CD14-positive monocyte (primary cell): ENCODE measurements around the gene RAPGEF5. TPM values are rescaled to one million over a fixed set of nuclear protein-coding genes. Genes with fewer than 3 reads are reported as not detected.

Experiments
- DNase-seq, 3 donors: peaks; one replicate each; pipeline ENCODE4 v3.0.0-alpha.2; 2011 to 2022
- H2AFZ ChIP-seq: 2 replicates; pipeline ENCODE4 v1.6.0; 2012; ENCODE audit warnings: mild to moderate bottlenecking, low read depth, low read length, inconsistent platforms; ENCODE audit not compliant: insufficient read depth, poor library complexity, severe bottlenecking
- H3K27ac ChIP-seq, 2 donors: 1 replicate in 1 of 2; 2 replicates in 1 of 2; pipeline ENCODE4 v1.5.1; 2012 to 2013; ENCODE audit warnings: low read length in 2 of 2, control low read depth in 1 of 2, inconsistent platforms in 1 of 2, low read depth in 1 of 2, mild to moderate bottlenecking in 1 of 2
- H3K27me3 ChIP-seq, 2 donors: one replicate each; pipeline versions ENCODE4 v1.6.0 to v1.6.1; 2011 to 2013; ENCODE audit warnings: low read length in 2 of 2; ENCODE audit not compliant: control insufficient read depth in 2 of 2, insufficient read depth in 2 of 2
- H3K36me3 ChIP-seq, 2 donors: replicated peaks in 1 of 2; 1 replicate in 1 of 2; 2 replicates in 1 of 2; pipeline versions ENCODE4 v1.5.1 to v1.6.1; 2012 to 2013; ENCODE audit warnings: low read length in 2 of 2, control low read depth in 1 of 2, inconsistent platforms in 1 of 2, mild to moderate bottlenecking in 1 of 2; ENCODE audit not compliant: insufficient read depth in 2 of 2, control insufficient read depth in 1 of 2
- H3K4me1 ChIP-seq, 2 donors: 1 replicate in 1 of 2; 2 replicates in 1 of 2; pipeline versions ENCODE4 v1.5.1 to v1.6.1; 2012 to 2013; ENCODE audit warnings: low read length in 2 of 2, control low read depth in 1 of 2, inconsistent platforms in 1 of 2, mild to moderate bottlenecking in 1 of 2, moderate library complexity in 1 of 2; ENCODE audit not compliant: insufficient read depth in 2 of 2, control insufficient read depth in 1 of 2
- H3K4me2 ChIP-seq: replicated peaks from 2 replicates; pipeline ENCODE3; 2012; ENCODE audit warnings: low read length, moderate library complexity, mild to moderate bottlenecking; ENCODE audit not compliant: poor library complexity, severe bottlenecking; ENCODE audit errors: extremely low read depth
- H3K4me3 ChIP-seq, 3 experiments: fragments of 200-600 bp in 1 of 3; sonication (generic) in 1 of 3; replicated peaks in 1 of 3; 1 replicate in 2 of 3; 2 replicates in 1 of 3; pipeline ENCODE4 v1.5.1; 2011 to 2013; ENCODE audit warnings: low read length in 3 of 3, mild to moderate bottlenecking in 3 of 3, control low read depth in 2 of 3, low read depth in 2 of 3, inconsistent platforms in 1 of 3, moderate library complexity in 1 of 3
- H3K79me2 ChIP-seq: 2 replicates; pipeline ENCODE4 v1.6.0; 2012; ENCODE audit warnings: mild to moderate bottlenecking, control low read depth, inconsistent platforms, low read length, moderate library complexity; ENCODE audit not compliant: insufficient read depth
- H3K9ac ChIP-seq: 2 replicates; pipeline ENCODE4 v1.6.0; 2017; ENCODE audit warnings: low read length, mild to moderate bottlenecking; ENCODE audit not compliant: insufficient read depth, poor library complexity, severe bottlenecking
- H3K9me3 ChIP-seq, 2 donors: replicated peaks in 1 of 2; 1 replicate in 1 of 2; 2 replicates in 1 of 2; pipeline versions ENCODE4 v1.5.1 to v1.6.1; 2012 to 2013; ENCODE audit warnings: low read length in 2 of 2, control low read depth in 1 of 2; ENCODE audit not compliant: control insufficient read depth in 1 of 2, insufficient read depth in 1 of 2
- H4K20me1 ChIP-seq: 2 replicates; pipeline ENCODE4 v1.6.0; 2012; ENCODE audit warnings: mild to moderate bottlenecking, low read length, control low read depth, moderate library complexity; ENCODE audit not compliant: insufficient read depth
- H3K27ac Mint-ChIP-seq, 7 donors: one replicate each; pipeline ENCODE4 v1.8.0; 2020; ENCODE audit warnings: mild to moderate bottlenecking in 7 of 7, mixed read lengths in 7 of 7, moderate library complexity in 6 of 7, inconsistent platforms in 2 of 7
- H3K27me3 Mint-ChIP-seq, 3 donors: one replicate each; pipeline ENCODE4 v1.8.0; 2021 to 2022; ENCODE audit warnings: low read depth in 3 of 3, mild to moderate bottlenecking in 3 of 3, mixed read lengths in 3 of 3, moderate library complexity in 3 of 3, inconsistent platforms in 1 of 3
- H3K36me3 Mint-ChIP-seq, 2 donors: one replicate each; pipeline ENCODE4 v1.8.0; 2020; ENCODE audit warnings: mixed read lengths in 2 of 2, inconsistent platforms in 1 of 2, mild to moderate bottlenecking in 1 of 2
- H3K4me1 Mint-ChIP-seq: one replicate; pipeline ENCODE4 v1.8.0; 2020; ENCODE audit warnings: mild to moderate bottlenecking, mixed read lengths
- H3K4me3 Mint-ChIP-seq, 2 donors: one replicate each; pipeline ENCODE4 v1.8.0; 2020; ENCODE audit warnings: mild to moderate bottlenecking in 2 of 2, mixed read lengths in 2 of 2, moderate library complexity in 1 of 2
- H3K9me3 Mint-ChIP-seq, 7 donors: one replicate each; pipeline ENCODE4 v1.8.0; 2020 to 2022; ENCODE audit warnings: mixed read lengths in 7 of 7, mild to moderate bottlenecking in 6 of 7, moderate library complexity in 6 of 7, inconsistent platforms in 2 of 7
- WGBS: methylation state at CpG from one replicate; pipeline ENCODE4 v1.1.5; 2013; ENCODE audit warnings: missing lambda C conversion rate; ENCODE audit not compliant: insufficient coverage; 5-methylcytosine and 5-hydroxymethylcytosine counted together
- intact Hi-C, 2 donors: fragments of 100-400 bp; cut with micrococcal nuclease; formaldehyde crosslinking; loops; one replicate each; pipeline versions ENCODE4 v1.15.0 to v1.15.1; 2023
- polyA plus RNA-seq, 3 donors: library from polyadenylated mRNA; depleted of rRNA in 1 of 3; unstranded in 2 of 3; stranded (reverse) in 1 of 3; fragments of 300-500 nt in 2 of 3; fragments of >200 nt in 1 of 3; fragmentation: Illumina TruSeq in 2 of 3; gene quantifications; 1 replicate in 2 of 3; 2 replicates in 1 of 3; pipeline ENCODE4 v1.2.3, GENCODE V29; 2012 to 2021
- TF ChIP-seq, protein P1 (sequence below): fragments of 200-600 bp; IDR thresholded peaks from one replicate; pipeline ENCODE4 v1.8.0; 2022; ENCODE audit warnings: antibody characterized with exemption, mild to moderate bottlenecking

RAPGEF5 gene
- polyA plus RNA-seq, 3 donors = not detected

- TF ChIP-seq, protein P1, sequence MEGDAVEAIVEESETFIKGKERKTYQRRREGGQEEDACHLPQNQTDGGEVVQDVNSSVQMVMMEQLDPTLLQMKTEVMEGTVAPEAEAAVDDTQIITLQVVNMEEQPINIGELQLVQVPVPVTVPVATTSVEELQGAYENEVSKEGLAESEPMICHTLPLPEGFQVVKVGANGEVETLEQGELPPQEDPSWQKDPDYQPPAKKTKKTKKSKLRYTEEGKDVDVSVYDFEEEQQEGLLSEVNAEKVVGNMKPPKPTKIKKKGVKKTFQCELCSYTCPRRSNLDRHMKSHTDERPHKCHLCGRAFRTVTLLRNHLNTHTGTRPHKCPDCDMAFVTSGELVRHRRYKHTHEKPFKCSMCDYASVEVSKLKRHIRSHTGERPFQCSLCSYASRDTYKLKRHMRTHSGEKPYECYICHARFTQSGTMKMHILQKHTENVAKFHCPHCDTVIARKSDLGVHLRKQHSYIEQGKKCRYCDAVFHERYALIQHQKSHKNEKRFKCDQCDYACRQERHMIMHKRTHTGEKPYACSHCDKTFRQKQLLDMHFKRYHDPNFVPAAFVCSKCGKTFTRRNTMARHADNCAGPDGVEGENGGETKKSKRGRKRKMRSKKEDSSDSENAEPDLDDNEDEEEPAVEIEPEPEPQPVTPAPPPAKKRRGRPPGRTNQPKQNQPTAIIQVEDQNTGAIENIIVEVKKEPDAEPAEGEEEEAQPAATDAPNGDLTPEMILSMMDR = no peak
- H3K27ac Mint-ChIP-seq = no peak overlapping the region
- H3K27me3 Mint-ChIP-seq = peaks cover 0 to 3% (median 2%) of the 10 kb centered on the region in 3 donors
- no peak overlapping the region for H3K4me3 Mint-ChIP-seq
- H3K9ac ChIP-seq = no peak overlapping the region
- H3K9me3 Mint-ChIP-seq = no peaks in the 10 kb centered on the region
- no peak overlapping the region for H3K4me2 ChIP-seq
- no peak overlapping the region for H3K4me3 ChIP-seq
- H3K79me2 ChIP-seq = no peaks in the 10 kb centered on the region
- intact Hi-C loops = no loop called here
- H3K4me1 Mint-ChIP-seq = no peaks in the 10 kb centered on the region
- H3K4me1 ChIP-seq = no peaks in the 10 kb centered on the region
- H2AFZ ChIP-seq = no peak overlapping the region
- no peaks in the 10 kb centered on the region for H3K27me3 ChIP-seq
- no peaks in the 10 kb centered on the region for H3K9me3 ChIP-seq
- H3K27ac ChIP-seq = no peak overlapping the region
- no peak for DNase-seq
- 80% methylated on average over 1 of the region's 4 CpGs for WGBS
- no peaks in the 10 kb centered on the region for H3K36me3 ChIP-seq
- H4K20me1 ChIP-seq = no peaks in the 10 kb centered on the region
- H3K36me3 Mint-ChIP-seq = no peaks in the 10 kb centered on the region
Observed at GRCh38 chr7:22363756-22364422, 6.9 kb upstream of the RAPGEF5 start.

DNA sequence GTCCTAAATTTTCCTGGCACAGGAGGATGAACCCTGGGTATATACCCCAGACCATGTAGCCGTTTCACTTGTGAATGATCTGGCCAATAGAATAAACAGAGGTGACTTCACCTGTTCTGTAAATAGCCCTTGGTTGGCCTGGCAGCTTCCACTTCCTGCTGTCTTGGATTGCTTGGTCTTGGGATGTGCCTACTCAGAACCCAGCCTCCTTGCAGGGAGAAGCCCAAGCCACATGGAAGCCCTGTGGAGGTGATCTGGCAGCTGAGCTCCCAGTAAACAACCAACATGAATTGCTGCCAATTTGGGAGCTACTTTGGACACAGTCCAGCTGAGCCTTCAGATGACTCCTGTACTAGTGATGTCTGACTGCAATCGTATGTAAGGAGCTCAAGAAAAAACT is 4.8 kb upstream of the RAPGEF5 start:
- no peak for DNase-seq
- intact Hi-C loops = no loop called here
- no peaks in the 10 kb centered on the region for H3K36me3 Mint-ChIP-seq
- H3K27ac Mint-ChIP-seq = peak overlapping the region in 1 of 7 donors; percentile 51
- H3K36me3 ChIP-seq = no peaks in the 10 kb centered on the region
- no peak overlapping the region for H2AFZ ChIP-seq
- no peak overlapping the region for H3K4me3 Mint-ChIP-seq
- no peaks in the 10 kb centered on the region for H3K79me2 ChIP-seq
- H3K27me3 ChIP-seq = peaks cover 10 to 11% of the 10 kb centered on the region in 2 donors
- no peaks in the 10 kb centered on the region for H3K9me3 ChIP-seq
- H4K20me1 ChIP-seq = no peaks in the 10 kb centered on the region
- peaks cover 13 to 15% (median 15%) of the 10 kb centered on the region in 3 donors for H3K27me3 Mint-ChIP-seq
- 83% methylated on average over 1 of the region's 2 CpGs for WGBS
- TF ChIP-seq, protein P1 = no peak
- no peak overlapping the region for H3K4me2 ChIP-seq
- H3K4me1 Mint-ChIP-seq = no peaks in the 10 kb centered on the region
- H3K9me3 Mint-ChIP-seq = peaks cover 0 to 5% (median 0%) of the 10 kb centered on the region in 7 donors
- no peak overlapping the region for H3K9ac ChIP-seq
- H3K27ac ChIP-seq = no peak overlapping the region
- no peaks in the 10 kb centered on the region for H3K4me1 ChIP-seq
- no peak overlapping the region for H3K4me3 ChIP-seq
